GM12891 (cell line): ENCODE data around the gene TTC8.

Source experiments
- DNase-seq: peaks from one replicate; pipeline ENCODE4 v3.0.0; 2011; ENCODE audit warnings: low spot score; ENCODE audit not compliant: insufficient read length
- FAIRE-seq: peaks from 2 replicates; lab custom pipeline; 2011; peaks lifted over from hg19 to GRCh38; lab: Jason Lieb, UNC
- PAX5 ChIP-seq: IDR thresholded peaks from 2 replicates; pipeline ENCODE4 v1.6.1; 2011; ENCODE audit warnings: low read length, moderate library complexity, mild to moderate bottlenecking; ENCODE audit not compliant: insufficient read depth, severe bottlenecking
- POLR2A ChIP-seq: IDR thresholded peaks from 2 replicates; pipeline ENCODE4 v1.6.1; 2011; ENCODE audit warnings: low read depth, low read length, control low read depth
- POLR2AphosphoS5 ChIP-seq: IDR thresholded peaks from 2 replicates; pipeline ENCODE4 v1.6.1; 2011; ENCODE audit warnings: low read depth, low read length, control low read depth
- POU2F2 ChIP-seq: IDR thresholded peaks from 2 replicates; pipeline ENCODE4 v1.6.1; 2011; ENCODE audit warnings: low read depth, mild to moderate bottlenecking, control low read depth, low read length, moderate library complexity
- SPI1 ChIP-seq: IDR thresholded peaks from 2 replicates; pipeline ENCODE4 v1.6.1; 2011; ENCODE audit warnings: low read depth, low read length, control low read depth
- TAF1 ChIP-seq: IDR thresholded peaks from 2 replicates; pipeline ENCODE4 v1.6.1; 2011; ENCODE audit warnings: low read depth, low read length, control low read depth

Gene TTC8

DNA sequence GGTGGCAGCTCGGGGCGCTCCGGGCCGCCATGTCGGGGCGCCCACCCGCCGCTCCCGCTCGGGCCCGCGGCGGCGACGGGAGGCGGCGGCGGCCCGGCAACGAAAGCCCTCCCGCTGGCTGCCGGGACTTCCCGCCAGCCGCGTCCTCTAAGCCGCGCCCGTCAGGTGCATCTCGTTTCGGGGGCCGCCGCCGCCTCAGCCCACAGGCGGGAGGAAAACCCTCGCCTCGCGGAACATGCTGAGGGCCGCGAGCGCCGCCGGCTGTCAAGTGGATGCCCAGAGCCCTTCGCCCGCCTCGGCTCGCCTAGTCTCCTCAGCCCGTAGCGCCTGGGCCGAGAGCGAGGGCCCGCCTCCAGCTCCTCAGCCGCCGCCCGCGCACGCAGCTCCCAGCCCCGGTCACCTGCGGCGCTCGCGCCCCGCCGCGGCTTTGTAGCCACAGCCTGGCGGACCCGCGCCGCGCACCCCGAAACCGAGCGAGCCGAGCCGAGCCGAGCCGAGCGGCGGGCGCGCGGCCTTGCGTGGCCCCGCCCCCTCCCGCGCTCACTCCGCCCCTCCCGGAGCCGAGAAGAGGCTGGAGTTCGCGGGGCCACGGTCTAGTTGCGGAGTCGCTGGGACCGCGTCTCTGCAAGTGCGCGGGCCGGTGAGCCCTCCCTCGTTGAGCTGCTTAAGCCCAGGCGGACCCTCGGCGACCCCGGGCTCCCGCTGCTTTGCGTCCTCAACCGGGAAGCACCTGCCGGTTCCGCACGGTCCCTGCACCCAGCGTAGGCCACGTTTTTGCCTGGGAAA is 31.8 kb upstream of the TTC8 start, which contains the start of gene EML5:
Gene EML5 (minus strand): TSS at position 481 of the 786 bp plus-strand sequence. CDS start 450 bp downstream, at position 31.
- TF ChIP-seq POLR2AphosphoS5 (no peak), POLR2A (no peak), SPI1 (no peak), TAF1 (no peak), POU2F2 (no peak), PAX5 (no peak)
- FAIRE-seq: peak; percentile 81
- peak; percentile 67 for DNase-seq

GRCh38 chr14:88793259-88793625 is 31.2 kb upstream of the TTC8 start:
- FAIRE-seq: no peak
- TF ChIP-seq PAX5: no peak
- TF ChIP-seq POU2F2: no peak
- TF ChIP-seq POLR2AphosphoS5: no peak
- no peak for TF ChIP-seq POLR2A
- no peak for TF ChIP-seq TAF1
- no peak for TF ChIP-seq SPI1
- DNase-seq: no peak

GRCh38 chr14:88798156-88798555 is 26.3 kb upstream of the TTC8 start:
- DNase-seq (no peak), FAIRE-seq (no peak)
- TF ChIP-seq TAF1 (no peak), POU2F2 (no peak), SPI1 (no peak), PAX5 (no peak), POLR2A (no peak), POLR2AphosphoS5 (no peak)

GRCh38 chr14:88799522-88799921 is 24.9 kb upstream of the TTC8 start:
- no peak for TF ChIP-seq TAF1
- TF ChIP-seq SPI1: no peak
- no peak for TF ChIP-seq PAX5
- TF ChIP-seq POU2F2: no peak
- no peak for TF ChIP-seq POLR2A
- no peak for TF ChIP-seq POLR2AphosphoS5
- no peak for DNase-seq
- no peak for FAIRE-seq

DNA sequence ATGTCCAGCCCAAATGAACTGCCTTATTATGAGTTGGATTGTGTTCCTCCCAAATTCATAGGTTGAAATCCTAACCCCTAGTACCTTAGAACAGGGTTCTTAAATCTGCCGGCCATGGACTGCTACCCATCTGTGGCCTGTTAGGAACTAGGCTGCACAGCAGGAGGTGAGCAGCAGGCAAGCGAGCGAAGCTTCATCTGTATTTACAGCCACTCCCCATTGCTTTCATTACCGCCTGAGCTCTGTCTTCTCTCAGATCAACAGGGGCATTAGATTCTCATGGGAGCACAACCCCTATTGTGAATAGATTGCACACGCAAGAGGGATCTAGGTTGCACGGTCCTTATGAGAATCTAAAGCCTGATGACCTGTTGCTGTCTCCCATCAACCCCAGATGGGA is 21.9 kb upstream of the TTC8 start:
- FAIRE-seq: no peak
- no peak for TF ChIP-seq TAF1
- no peak for TF ChIP-seq POU2F2
- TF ChIP-seq POLR2A: no peak
- no peak for TF ChIP-seq PAX5
- no peak for TF ChIP-seq SPI1
- DNase-seq: no peak

- no peak for FAIRE-seq
- no peak for DNase-seq
- TF ChIP-seq POLR2AphosphoS5 (no peak), SPI1 (no peak), PAX5 (no peak), POLR2A (no peak), POU2F2 (no peak)
These were observed 20.4 kb upstream of the TTC8 start for GRCh38 chr14:88804035-88804434.

DNA sequence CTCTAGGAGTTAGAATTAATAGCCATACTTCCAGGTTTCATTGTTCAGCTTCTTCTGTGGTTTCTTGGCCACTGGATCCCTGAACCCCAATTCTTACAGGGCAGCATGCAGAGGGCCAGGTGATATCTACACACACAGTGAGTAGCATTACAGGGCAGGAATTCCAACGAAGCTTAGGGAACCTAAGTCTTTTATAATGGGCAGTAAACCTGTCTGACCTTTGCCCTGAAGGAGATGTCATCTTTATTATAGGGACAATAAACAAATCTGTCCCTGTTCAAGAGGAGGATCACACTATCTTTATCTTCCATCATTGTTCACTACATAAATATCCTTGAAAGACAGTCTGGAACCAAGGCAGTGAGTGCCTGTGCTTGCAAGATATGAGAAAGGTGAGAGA is 20.0 kb upstream of the TTC8 start:
- FAIRE-seq: no peak

GRCh38 chr14:88808359-88808758 is 16.1 kb upstream of the TTC8 start:
- no peak for TF ChIP-seq POLR2AphosphoS5
- no peak for TF ChIP-seq POU2F2
- no peak for TF ChIP-seq TAF1
- no peak for TF ChIP-seq POLR2A
- TF ChIP-seq SPI1: no peak
- no peak for TF ChIP-seq PAX5
- DNase-seq: no peak
- no peak for FAIRE-seq

More for the DNA sequence above, 20.0 kb upstream of the TTC8 start:
- DNase-seq: no peak
- TF ChIP-seq POLR2AphosphoS5: no peak
- TF ChIP-seq POLR2A: no peak
- no peak for TF ChIP-seq SPI1
- no peak for TF ChIP-seq TAF1
- TF ChIP-seq POU2F2: no peak
- no peak for TF ChIP-seq PAX5

GRCh38 chr14:88815980-88816379 is 8.5 kb upstream of the TTC8 start:
- no peak for FAIRE-seq

More at GRCh38 chr14:88815980-88816379, 8.5 kb upstream of the TTC8 start:
- DNase-seq: no peak
- TF ChIP-seq PAX5: no peak
- TF ChIP-seq POLR2AphosphoS5: no peak
- TF ChIP-seq POU2F2: no peak
- TF ChIP-seq POLR2A: no peak
- no peak for TF ChIP-seq TAF1
- TF ChIP-seq SPI1: no peak
